ENCODE results near the gene ZNF467.

ZNF467 gene

DNA sequence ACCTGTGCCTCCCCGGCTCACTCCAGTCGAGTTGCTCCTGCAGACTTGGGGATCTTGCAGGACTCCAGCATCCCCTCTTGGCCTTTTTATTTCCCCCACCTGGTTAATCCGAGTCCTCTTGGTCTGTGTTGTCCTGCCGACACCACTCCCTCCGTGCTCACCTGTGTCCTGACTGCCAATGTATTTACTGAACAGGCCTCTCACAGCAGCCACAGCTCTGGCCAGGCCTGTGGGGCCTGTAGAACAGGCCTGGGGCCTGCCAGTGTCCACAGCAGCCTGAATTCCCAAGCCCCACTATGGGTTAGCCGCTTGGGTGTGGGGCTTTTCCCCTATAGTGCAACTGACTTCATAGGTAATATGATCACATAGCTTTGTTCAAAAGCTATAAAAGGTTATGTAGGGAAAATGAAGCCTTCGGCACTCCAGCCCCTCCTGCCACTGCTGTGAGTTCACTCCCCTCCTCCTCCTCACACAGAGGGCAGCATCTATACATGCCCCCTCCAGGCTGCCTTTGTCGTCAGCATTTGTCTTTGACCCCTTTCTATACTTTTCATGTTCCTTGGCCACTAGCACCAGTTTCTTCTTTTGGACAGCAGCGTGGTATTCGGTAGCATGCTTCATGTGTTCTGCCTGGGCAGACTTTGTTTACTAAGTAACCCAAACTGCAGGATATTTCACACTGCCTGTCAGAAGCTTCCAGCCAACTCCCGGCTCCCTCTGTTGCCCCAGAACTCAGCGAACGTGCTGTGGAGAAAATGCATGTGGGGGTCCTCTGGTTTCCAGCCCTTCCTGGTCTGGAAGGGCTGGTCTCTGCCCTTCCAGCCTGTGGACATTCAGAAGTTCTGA is 46.1 kb downstream of the ZNF467 start:
- no peak for DNase-seq (ENCODE audit: low read depth)

GRCh38 chr7:149725916-149726315 is 47.5 kb downstream of the ZNF467 start:
- no peak for DNase-seq (ENCODE audit: low read depth)

DNA sequence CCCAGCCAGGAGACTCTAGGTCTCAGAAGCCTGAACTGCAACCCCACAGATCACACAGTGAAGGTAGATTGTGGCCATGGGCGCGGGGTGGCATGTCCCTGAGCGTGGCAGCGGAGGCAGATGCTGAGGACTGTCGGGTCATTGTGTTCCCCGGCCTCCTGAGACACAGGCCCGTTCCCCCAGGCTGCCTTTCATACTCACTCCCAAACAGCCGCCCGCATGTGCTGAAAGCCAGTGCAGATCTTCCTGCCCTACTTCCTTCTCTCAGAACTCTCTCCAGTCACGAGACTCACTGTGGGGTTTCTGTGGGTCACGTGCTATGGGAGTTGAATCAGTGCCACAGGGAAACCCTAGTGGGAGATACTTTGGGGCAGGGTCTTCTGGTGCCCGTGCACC is 48.0 kb downstream of the ZNF467 start:
- DNase-seq (ENCODE audit: low read depth) = no peak

- DNase-seq (ENCODE audit: low read depth) = no peak
Measured at GRCh38 chr7:149724661-149725425, 48.5 kb downstream of the ZNF467 start.

- DNase-seq (ENCODE audit: low read depth) = no peak
Measured at GRCh38 chr7:149723795-149724495, 49.4 kb downstream of the ZNF467 start.

DNA sequence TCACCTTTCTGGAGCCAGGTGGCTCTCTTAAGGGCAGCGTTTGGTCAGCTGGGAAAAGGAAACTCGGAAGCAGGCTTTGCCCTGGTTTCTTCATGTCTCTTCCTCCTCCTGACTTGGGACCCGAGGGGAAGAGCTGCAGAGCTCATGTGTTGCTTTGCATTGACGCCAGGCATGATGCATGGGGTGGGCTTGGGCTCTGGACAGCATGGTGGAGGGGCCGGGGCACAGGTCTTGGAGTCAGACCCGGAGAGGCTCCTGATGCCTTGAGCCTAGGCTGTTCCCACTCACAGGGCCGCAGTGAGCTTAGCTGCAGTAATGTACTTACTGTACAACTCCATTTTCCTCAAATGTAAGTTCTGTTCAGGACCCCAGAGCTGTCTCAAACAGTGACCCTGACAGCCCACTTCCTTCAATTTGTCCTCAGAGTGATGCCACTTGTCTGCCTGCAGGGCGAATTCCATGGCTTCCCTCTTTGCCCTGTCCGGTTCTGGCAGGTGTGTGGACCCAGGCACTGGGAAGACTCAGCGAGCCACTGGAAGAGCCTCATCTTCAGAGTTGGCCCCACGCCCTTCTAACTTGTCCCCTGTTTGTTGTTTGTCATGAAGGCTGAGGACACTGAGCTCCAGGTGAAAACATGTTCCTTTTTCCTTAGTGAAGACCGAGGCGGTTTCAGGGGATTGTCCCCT is 50.2 kb downstream of the ZNF467 start:
- DNase-seq (ENCODE audit: low read depth) = no peak

DNA sequence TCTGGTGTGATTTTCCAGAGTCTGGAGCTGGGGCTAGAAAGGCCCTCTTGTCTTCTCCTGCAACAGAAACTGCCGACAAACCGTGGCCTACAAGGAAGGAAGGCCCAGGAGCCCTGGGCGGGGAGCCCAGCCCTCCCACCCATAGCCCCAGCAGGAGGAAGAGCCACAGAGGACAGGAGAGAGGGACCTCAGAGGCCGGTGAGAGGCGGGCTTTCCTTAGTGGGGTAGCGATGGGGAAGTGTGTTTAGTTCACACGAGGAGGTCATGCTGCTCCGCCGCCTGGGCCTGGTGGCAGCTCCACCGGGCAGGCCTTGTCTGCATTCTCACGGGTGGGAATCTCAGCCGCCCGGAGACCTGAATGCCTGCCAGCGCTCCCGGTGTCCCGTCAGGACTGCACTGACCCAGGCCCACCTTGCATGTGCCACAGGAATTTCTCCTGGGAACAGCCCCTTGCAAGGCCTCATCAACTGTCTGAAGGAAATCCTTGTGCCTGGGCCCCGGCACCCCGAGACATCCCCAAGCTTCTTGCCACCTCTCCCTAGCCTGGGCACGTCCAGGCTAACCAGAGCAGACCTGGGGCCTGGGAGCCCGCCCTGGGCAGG is 50.9 kb downstream of the ZNF467 start:
- DNase-seq (ENCODE audit: low read depth) = no peak

- DNase-seq (ENCODE audit: low read depth) = no peak
Measured at GRCh38 chr7:149721084-149721601, 52.2 kb downstream of the ZNF467 start.

- DNase-seq (ENCODE audit: low read depth) = no peak
Measured at GRCh38 chr7:149720372-149721083, 52.9 kb downstream of the ZNF467 start.

- no peak for DNase-seq (ENCODE audit: low read depth)
Measured at GRCh38 chr7:149719912-149720335, 53.5 kb downstream of the ZNF467 start.

DNA sequence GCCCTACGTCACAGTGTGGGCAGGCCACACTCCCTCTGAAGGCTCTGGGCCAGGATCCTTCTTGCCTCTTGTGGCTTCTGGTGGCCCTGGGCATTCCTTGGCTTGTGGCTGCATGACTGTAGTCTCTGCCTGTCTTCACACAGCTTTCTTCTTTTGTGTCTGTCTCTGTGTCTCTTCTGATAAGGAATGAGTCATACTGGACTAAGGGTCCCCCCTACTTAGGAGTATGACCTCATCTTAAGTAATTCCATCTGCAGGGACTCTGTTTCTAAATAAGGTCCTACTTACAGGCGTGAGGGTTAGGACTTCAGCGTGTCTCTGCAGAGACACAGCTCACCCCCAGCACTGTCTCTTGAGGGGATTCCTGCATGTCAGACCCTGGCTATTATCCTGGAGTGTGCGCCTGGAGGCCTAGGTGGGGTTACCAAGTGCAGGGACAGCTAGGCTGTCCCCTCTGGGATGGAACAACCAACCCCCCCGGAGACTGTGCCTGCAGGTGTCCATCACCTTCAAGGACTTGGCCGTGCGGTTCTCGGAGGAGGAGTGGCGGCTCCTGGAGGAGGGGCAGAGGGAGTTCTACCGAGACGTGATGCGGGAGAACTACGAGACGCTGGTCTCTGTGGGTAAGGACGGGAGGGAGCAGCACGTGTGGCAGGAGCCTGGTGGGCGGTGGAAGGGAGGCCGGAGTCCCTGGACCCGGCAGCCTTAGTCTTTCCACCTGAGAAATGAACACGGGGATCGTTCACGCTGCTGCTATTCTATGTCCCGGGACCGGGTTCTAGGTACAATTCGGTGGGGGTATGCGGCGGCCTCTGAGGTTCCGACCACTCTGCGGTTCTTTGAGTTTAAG is 54.1 kb downstream of the ZNF467 start:
- no peak for DNase-seq (ENCODE audit: low read depth)

GRCh38 chr7:149718730-149719049 is 54.7 kb downstream of the ZNF467 start:
- no peak for DNase-seq (ENCODE audit: low read depth)

DNA sequence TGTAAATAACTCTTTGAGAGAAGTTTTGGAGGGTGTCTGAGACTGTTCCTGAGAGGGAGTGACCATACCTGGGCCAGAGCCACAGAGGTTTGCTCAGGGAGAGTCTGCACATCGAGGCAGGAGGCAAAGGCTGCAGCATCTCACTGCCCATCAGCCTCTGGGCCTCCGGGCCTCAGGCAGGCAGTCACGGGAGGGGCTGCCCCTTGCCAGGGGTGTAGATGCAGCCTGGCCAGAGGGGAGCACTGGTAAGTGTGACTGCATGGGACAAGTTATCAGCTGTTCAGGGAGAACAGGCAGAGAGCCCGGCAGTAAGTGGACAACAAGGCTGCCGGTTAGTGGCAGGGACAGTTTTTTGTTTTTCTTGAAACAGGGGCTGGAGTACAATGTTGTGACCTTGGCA is 55.9 kb downstream of the ZNF467 start:
- DNase-seq (ENCODE audit: low read depth) = no peak

- no peak for DNase-seq (ENCODE audit: low read depth)
Measured at GRCh38 chr7:149716932-149717307, 56.5 kb downstream of the ZNF467 start.

DNA sequence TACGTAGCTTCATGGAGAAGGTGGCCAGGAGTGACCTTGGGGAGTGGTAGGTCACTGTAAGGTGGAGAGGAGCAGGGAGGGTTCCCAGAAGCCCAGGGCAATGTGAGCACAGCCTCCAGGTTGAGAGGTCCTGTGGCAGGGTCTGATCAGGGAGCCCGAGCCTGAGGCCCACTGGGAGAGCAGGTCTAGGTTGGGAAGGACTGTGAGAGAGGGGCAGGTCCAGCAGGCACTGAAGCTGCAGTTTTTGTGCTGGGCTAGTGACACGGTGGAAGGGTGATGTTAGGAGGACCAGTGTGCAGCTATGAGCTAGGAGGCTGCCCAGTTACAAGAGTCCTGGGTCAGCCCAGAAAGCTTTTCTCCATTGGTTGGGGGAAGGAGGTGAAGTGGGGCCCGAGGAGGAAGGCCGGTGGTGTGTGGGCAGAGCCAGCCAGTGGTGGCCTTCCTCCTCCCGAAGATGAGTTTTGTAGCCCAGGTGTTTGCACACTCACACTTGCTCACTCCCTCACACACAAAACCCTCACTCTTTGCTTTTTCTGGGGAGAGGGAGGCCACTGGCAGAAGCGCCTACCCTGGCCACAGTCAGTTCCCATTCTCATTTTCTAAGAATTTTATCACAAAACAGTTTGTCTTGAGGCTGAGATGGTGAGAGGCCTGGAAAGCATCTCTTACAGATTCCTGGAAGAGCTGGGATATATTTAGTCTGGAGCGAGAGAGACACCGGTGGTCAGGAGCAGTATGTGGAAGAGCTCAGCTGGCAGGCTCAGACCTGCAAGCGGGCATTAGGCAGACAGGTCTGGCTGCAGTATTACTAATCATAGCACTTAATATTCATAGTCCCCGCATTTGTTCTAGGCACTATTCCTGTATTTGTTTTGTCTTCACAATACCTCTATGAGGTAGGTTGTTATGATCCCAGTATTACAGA is 57.1 kb downstream of the ZNF467 start:
- DNase-seq (ENCODE audit: low read depth) = no peak

- no peak for DNase-seq (ENCODE audit: low read depth)
Measured at GRCh38 chr7:149715476-149715875, 57.9 kb downstream of the ZNF467 start.

DNA sequence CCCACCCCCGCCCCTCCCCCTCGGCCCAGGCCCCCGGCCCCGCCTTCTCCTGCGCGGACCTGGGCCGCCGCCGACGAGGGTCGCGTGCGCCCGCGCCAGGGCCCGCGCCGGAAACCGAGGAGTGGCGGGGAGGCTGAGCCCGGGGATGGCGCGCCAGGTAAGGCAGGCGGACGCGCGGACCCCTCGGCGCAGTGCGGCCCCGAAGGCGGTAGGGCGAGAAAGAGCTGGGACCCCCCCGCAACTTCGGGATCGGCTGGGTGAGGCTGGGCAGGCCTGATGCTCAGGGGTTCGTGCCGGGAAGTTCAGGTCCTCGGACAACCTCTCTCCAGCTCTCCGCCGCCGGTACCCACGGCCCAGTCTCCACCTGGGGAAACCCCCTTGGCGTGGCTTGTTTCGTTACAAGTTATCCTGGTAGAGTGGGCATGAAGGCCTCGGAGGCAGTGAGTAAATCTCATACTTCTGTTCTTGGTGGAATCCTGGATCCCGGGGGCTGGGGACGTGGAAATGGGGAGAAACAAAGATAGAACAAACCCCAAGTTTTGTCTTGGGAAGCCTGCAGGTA is 58.4 kb downstream of the ZNF467 start:
- DNase-seq (ENCODE audit: low read depth) = no peak
